AG04450 (cell line): ENCODE results near the gene SLC7A14. TPM values are rescaled to one million over a fixed set of nuclear protein-coding genes. Genes with fewer than 3 reads are reported as not detected.

Experiments
- CTCF ChIA-PET: fragments of 300-600, 350-600 bp; formaldehyde crosslinking; extraction: SDS; loops from one replicate; lab custom pipeline; 2022; ENCODE audit warnings: antibody characterized with exemption, inconsistent platforms; lab: Charles Lee
- POLR2A ChIA-PET: fragments of 350-600 bp; formaldehyde crosslinking; extraction: SDS; loops from one replicate; lab custom pipeline; 2021; ENCODE audit warnings: antibody characterized with exemption, inconsistent platforms; lab: Yijun Ruan, JAX
- DNase-seq: peaks from one replicate; pipeline ENCODE4 v3.0.0-alpha.2; 2011; ENCODE audit warnings: low read depth, low spot score
- H3K27ac ChIP-seq: one replicate; pipeline ENCODE4 v1.5.1; 2012; ENCODE audit warnings: low read depth, low read length, control low read depth
- H3K27me3 ChIP-seq: one replicate; pipeline ENCODE4 v1.6.0; 2012; ENCODE audit warnings: low read length; ENCODE audit not compliant: control insufficient read depth, insufficient read depth
- H3K4me3 ChIP-seq: 2 replicates; pipeline ENCODE4 v1.5.1; 2011; ENCODE audit warnings: mild to moderate bottlenecking, low read depth, low read length, control low read depth
- H3K9me3 ChIP-seq: 2 replicates; pipeline ENCODE4 v1.5.1; 2012; ENCODE audit warnings: low read length; ENCODE audit not compliant: control insufficient read depth, insufficient read depth
- CTCF ChIP-seq: IDR thresholded peaks from 2 replicates; pipeline ENCODE4 v1.5.1; 2011; ENCODE audit warnings: low read depth, low read length, control low read depth, inconsistent platforms
- polyA plus RNA-seq: library from polyadenylated mRNA; depleted of rRNA; stranded (reverse); fragments of >200 nt; gene quantifications from 2 replicates; pipeline ENCODE4 v1.2.3, GENCODE V29; 2011

SLC7A14 gene
- polyA plus RNA-seq, 1 experiment: 2.3 TPM

- H3K4me3 ChIP-seq: no peak overlapping the region
- no peak for TF ChIP-seq CTCF
- H3K27ac ChIP-seq: no peak overlapping the region
- ChIA-PET POLR2A (no interaction called here), CTCF (interaction anchor here (0.6 to 2.4 kb wide), 5 partner anchors 12 to 258 kb away, joined by 3 to 17 read pairs (median 4); no protein-coding TSS in a partner anchor)
- no peaks in the 10 kb centered on the region for H3K27me3 ChIP-seq
- DNase-seq: no peak
- H3K9me3 ChIP-seq: no peaks in the 10 kb centered on the region
Observed at GRCh38 chr3:170553788-170554757, 31.8 kb downstream of the SLC7A14 start.

- no peak for TF ChIP-seq CTCF
- ChIA-PET POLR2A (no interaction called here), CTCF (no interaction called here)
- no peaks in the 10 kb centered on the region for H3K27me3 ChIP-seq
- no peak for DNase-seq
- no peak overlapping the region for H3K27ac ChIP-seq
- no peaks in the 10 kb centered on the region for H3K9me3 ChIP-seq
- no peak overlapping the region for H3K4me3 ChIP-seq
Observed at GRCh38 chr3:170551252-170551651, 34.6 kb downstream of the SLC7A14 start.

GRCh38 chr3:170542704-170543103 lies 43.2 kb downstream of the SLC7A14 start:
- no peaks in the 10 kb centered on the region for H3K9me3 ChIP-seq
- no peak for TF ChIP-seq CTCF
- no peak for DNase-seq
- H3K27me3 ChIP-seq: no peaks in the 10 kb centered on the region
- ChIA-PET CTCF (interaction anchor here (0.7 kb wide), 1 partner anchor 269 kb away, joined by 4 read pairs; no protein-coding TSS in a partner anchor), POLR2A (no interaction called here)
- no peak overlapping the region for H3K27ac ChIP-seq
- no peak overlapping the region for H3K4me3 ChIP-seq

- Histone ChIP-seq H3K4me3 (no peak overlapping the region), H3K9me3 (no peaks in the 10 kb centered on the region), H3K27me3 (no peaks in the 10 kb centered on the region), H3K27ac (no peak overlapping the region)
- DNase-seq: no peak
- no peak for TF ChIP-seq CTCF
- CTCF ChIA-PET: no interaction called here
- POLR2A ChIA-PET: no interaction called here
Observed at GRCh38 chr3:170539897-170540296, 46.0 kb downstream of the SLC7A14 start.

- CTCF ChIA-PET: no interaction called here
- no peak for DNase-seq
- POLR2A ChIA-PET: no interaction called here
Observed at GRCh38 chr3:170536712-170537111, 49.2 kb downstream of the SLC7A14 start.

More at GRCh38 chr3:170536712-170537111, 49.2 kb downstream of the SLC7A14 start:
- H3K27me3 ChIP-seq: no peaks in the 10 kb centered on the region
- H3K9me3 ChIP-seq: no peaks in the 10 kb centered on the region
- TF ChIP-seq CTCF: no peak
- no peak overlapping the region for H3K4me3 ChIP-seq
- no peak overlapping the region for H3K27ac ChIP-seq
